ENCODE data around the gene ZNF467.

Gene ZNF467

DNA sequence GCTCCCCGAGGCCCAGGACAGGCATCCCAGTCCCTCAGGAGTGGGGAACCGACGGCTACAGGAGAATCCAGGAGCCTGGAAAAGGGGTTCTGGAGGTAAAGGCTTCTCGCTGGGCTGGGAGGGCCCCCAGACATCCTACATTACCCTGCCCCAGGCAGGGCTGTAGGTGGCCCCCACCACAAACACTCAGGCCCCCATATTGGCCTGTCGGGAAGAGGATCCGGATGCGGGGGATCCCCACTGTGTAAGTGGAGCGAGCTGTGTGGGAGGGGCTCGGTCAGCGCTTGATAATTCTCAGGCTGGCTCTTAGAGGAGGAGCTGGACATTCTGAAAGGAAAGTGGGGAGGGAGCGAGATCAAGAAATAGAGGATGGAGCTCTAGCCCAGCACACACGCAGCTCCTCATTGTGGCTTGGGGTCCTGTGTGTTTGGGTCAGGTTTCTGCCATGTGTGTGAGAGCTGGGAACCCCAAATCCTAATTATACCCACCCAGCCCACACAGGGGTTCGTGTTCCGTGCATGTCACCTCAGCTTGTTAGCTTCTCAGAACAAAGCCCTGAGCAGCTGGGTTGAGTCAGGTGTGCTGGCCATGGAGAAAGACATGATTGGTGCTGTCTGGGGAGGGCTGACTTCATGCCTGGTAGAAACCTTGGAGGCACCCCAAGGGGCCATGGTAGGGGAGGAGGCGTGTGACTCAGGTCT is 49.4 kb downstream of the ZNF467 start:
- H3K4me3 ChIP-seq (ENCODE audit: low read depth, low read length), result no peak overlapping the region
- H3K4me2 ChIP-seq (ENCODE audit: low read length), result no peak overlapping the region
- no peak overlapping the region for H2AFZ ChIP-seq
- H3K27ac ChIP-seq, result no peak overlapping the region
- no peaks in the 10 kb centered on the region for H3K27me3 ChIP-seq (ENCODE audit: control insufficient read depth, insufficient read depth, low read length)
- no peak overlapping the region for H3K9ac ChIP-seq
- no peaks in the 10 kb centered on the region for H3K9me3 ChIP-seq (ENCODE audit: control insufficient read depth, low read length)
- no peak for TF ChIP-seq CTCF (IDR thresholded peaks at IDR 0.05)
- H3K4me1 ChIP-seq, result no peaks in the 10 kb centered on the region
- H3K36me3 ChIP-seq (ENCODE audit: control insufficient read depth, insufficient read depth, low read length), result no peaks in the 10 kb centered on the region
- H3K79me2 ChIP-seq, result no peaks in the 10 kb centered on the region

GRCh38 chr7:149723082-149723767 is 50.2 kb downstream of the ZNF467 start:
- H3K4me3 ChIP-seq (ENCODE audit: low read depth, low read length), result no peak overlapping the region
- H3K4me1 ChIP-seq, result no peaks in the 10 kb centered on the region
- H3K27ac ChIP-seq, result no peak overlapping the region
- no peaks in the 10 kb centered on the region for H3K79me2 ChIP-seq
- no peak for TF ChIP-seq CTCF (IDR thresholded peaks at IDR 0.05)
- no peaks in the 10 kb centered on the region for H3K9me3 ChIP-seq (ENCODE audit: control insufficient read depth, low read length)
- H3K27me3 ChIP-seq (ENCODE audit: control insufficient read depth, insufficient read depth, low read length), result no peaks in the 10 kb centered on the region
- no peaks in the 10 kb centered on the region for H3K36me3 ChIP-seq (ENCODE audit: control insufficient read depth, insufficient read depth, low read length)
- H3K9ac ChIP-seq, result no peak overlapping the region
- H3K4me2 ChIP-seq (ENCODE audit: low read length), result no peak overlapping the region
- H2AFZ ChIP-seq, result no peak overlapping the region

DNA sequence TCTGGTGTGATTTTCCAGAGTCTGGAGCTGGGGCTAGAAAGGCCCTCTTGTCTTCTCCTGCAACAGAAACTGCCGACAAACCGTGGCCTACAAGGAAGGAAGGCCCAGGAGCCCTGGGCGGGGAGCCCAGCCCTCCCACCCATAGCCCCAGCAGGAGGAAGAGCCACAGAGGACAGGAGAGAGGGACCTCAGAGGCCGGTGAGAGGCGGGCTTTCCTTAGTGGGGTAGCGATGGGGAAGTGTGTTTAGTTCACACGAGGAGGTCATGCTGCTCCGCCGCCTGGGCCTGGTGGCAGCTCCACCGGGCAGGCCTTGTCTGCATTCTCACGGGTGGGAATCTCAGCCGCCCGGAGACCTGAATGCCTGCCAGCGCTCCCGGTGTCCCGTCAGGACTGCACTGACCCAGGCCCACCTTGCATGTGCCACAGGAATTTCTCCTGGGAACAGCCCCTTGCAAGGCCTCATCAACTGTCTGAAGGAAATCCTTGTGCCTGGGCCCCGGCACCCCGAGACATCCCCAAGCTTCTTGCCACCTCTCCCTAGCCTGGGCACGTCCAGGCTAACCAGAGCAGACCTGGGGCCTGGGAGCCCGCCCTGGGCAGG is 50.9 kb downstream of the ZNF467 start:
- no peak for TF ChIP-seq CTCF (IDR thresholded peaks at IDR 0.05)
- H3K4me3 ChIP-seq (ENCODE audit: low read depth, low read length), result no peak overlapping the region
- no peaks in the 10 kb centered on the region for H3K4me1 ChIP-seq
- no peaks in the 10 kb centered on the region for H3K27me3 ChIP-seq (ENCODE audit: control insufficient read depth, insufficient read depth, low read length)
- no peak overlapping the region for H2AFZ ChIP-seq
- no peak overlapping the region for H3K9ac ChIP-seq
- H3K4me2 ChIP-seq (ENCODE audit: low read length), result no peak overlapping the region
- H3K27ac ChIP-seq, result no peak overlapping the region
- H3K36me3 ChIP-seq (ENCODE audit: control insufficient read depth, insufficient read depth, low read length), result no peaks in the 10 kb centered on the region
- no peaks in the 10 kb centered on the region for H3K9me3 ChIP-seq (ENCODE audit: control insufficient read depth, low read length)
- H3K79me2 ChIP-seq, result no peaks in the 10 kb centered on the region

DNA sequence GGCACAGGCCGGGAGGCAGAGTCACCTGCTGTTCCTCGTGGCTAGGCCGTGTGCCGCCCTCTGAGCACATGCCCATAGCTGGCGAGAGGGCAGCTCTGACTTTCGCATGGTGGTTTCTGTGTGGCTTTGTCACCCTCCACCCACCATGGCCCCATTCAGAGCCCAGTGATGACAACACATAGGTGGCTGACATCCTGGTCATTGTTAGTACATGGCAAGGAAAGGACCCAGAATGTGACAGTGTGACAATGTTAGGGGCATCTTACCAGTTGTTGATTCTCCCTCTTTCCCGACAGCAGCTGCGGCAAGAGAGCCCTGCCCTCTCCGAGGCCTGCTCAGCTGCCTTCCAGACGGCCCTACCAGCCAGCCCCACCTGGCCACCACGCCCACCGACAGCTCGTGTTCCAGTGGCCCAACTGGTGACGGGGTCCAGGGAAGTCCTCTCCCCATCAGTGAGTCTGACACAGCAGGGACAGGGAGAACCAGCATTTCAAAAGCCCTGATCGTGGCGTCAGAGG is 52.2 kb downstream of the ZNF467 start:
- Histone ChIP-seq H3K27ac (no peak overlapping the region), H3K4me1 (no peaks in the 10 kb centered on the region)
- TF ChIP-seq CTCF (IDR thresholded peaks at IDR 0.05), result no peak

More for the DNA sequence above, 52.2 kb downstream of the ZNF467 start:
- Histone ChIP-seq H3K4me2 (ENCODE audit: low read length) (no peak overlapping the region), H3K9me3 (ENCODE audit: control insufficient read depth, low read length) (no peaks in the 10 kb centered on the region), H2AFZ (no peak overlapping the region), H3K9ac (no peak overlapping the region), H3K4me3 (ENCODE audit: low read depth, low read length) (no peak overlapping the region), H3K36me3 (ENCODE audit: control insufficient read depth, insufficient read depth, low read length) (no peaks in the 10 kb centered on the region), H3K27me3 (ENCODE audit: control insufficient read depth, insufficient read depth, low read length) (no peaks in the 10 kb centered on the region), H3K79me2 (no peaks in the 10 kb centered on the region)

All from parathyroid adenoma (tissue), 2 donors.